HG03558 (cell line): ENCODE data around the gene NMB.
A peak's percentile ranks its signal among the peaks of the same experiment; 100 is the strongest.
"Not testable (repeated sequence)": the region's sequence is repeated elsewhere in the genome, so short reads cannot be mapped to it uniquely, and the experiment has no call there.

Source experiments
- ATAC-seq: cut with Tn5 transposase; IDR thresholded peaks from one replicate; pipeline ENCODE4 v1.9.1; 2021; ENCODE audit warnings: moderate number of reproducible peaks; ENCODE audit not compliant: unreplicated experiment; ENCODE audit errors: extremely low read depth

Gene NMB

DNA sequence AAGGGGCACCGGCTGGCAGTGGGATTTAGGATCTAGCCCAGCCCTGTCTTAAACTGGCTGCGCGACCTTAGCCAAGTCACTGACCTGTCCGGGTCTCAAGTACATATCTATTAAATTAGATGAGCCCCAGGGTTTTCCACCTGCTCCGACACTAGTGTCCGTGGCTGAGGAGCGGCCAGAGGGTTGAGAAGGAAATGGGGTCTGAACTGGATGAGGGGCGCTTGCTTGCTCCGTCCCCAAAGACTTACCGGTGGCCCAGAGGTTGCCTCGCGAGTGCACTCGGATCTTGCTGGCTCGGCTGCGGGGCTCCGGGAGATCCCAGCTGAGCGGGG is 285 bp downstream of the NMB start:
- ATAC-seq: no peak

DNA sequence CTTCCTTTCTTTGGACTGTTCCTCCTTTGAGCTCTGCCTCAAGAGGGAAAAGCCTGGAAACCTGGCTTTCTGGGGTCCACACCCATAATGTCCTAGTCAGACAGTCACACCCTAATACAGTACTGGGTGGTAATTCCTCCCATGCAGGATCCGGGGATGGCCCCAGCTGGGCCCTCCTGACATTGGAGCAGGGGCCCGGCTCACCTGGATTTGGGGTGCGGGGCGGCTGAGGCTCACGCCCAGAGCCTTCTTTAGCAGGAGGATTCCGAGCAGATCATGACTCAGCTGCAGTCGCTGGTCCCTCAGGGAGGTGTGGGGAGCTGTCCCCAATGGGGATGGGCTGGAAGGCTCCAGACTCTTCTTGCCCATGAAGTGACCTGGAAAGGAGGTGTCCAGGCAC is 1.0 kb downstream of the NMB start:
- no peak for ATAC-seq

DNA sequence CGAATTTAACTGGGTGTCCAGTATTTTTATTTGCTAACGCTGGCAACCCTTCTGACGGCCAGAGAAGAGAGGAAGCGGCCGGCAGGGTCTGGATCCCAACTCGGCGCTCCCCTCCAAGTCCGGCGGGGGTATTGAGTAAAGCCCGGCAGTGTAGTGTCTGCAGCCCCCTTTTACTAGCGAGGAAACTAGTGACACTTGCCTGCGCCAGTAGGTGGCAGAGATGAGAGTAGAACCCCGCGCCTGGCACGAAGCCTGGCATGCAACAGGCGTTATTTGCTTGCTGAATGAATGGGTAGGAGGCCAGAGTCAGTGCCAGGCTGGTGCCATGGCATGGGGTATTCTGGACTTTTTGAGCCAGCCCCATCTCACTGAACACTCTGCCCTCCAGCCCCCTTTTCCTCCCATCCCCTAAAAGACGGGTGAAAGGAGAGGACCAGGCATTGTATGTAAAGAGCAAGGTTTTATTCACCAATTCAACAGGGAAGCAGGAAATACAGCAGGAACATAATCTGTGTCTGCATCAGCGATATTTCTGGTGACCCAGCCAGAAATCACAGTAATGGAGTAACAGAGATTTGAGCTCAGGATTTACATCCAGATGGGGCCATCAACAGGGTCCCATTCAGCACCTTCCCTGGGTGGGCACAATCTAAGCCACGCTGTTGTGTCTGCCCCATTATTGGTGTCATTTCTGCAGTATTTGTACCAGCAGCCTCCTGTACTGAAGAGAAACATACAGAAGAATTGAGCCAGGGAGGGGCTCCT is 3.1 kb downstream of the NMB start:
- ATAC-seq: no peak

DNA sequence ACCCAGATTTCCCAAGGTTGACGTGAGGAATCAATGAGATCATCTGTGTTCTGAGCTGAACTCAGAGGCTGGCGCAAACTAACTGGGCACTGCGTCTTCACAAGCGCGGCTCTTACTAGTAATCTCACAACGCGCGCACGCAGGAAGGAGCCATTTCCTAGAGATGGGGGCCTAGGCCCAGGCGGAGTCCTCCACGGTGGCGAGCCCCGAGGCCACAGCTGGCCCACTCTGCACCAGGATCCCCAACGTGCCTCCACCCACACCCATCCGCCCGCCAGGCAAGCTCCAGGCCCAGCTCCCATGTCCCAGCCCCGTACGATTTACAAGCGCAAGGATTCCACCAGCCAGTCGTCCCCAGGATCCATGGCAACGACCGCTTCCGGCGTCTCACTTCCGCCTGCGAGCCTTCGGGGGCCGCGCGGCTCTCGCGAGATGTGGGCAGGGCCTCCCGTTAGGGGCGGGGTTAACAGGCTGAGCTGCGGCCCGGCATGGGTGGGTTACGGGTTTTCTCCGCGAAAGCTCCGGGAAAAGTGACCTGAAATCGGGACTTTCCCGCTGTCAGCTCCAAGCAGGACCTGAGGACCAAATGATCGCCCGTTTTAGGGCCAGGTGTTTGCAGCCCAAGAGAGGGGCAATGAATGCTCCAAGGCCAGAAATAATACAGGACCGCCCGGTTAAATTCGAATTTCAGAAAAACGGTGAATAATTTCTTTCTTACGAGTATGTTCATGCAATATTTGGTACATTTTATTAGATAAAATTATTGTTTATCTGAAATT is 3.9 kb downstream of the NMB start, which contains the start of gene WDR73:
Gene WDR73, minus strand, starts transcription at position 374 of the 779 bp plus-strand sequence. Its CDS starts 9 bp downstream, at position 365.
- ATAC-seq: peak; percentile 52

DNA sequence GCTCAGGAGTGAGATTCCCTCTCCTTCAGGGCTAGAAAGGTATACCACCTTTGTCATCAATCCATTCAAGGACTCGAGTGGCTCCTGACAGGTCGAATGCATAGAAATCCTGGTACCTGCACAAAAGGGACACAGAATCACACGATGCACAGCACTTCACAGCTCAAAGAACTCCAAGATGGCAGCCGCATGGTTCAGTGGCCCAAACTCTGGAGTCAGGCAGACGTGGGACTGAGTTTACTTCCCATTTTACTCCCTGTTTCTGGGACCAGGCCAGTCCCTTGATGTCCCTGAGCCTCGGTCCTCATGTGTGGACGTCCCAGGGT is 4.5 kb downstream of the NMB start:
- ATAC-seq: no peak

DNA sequence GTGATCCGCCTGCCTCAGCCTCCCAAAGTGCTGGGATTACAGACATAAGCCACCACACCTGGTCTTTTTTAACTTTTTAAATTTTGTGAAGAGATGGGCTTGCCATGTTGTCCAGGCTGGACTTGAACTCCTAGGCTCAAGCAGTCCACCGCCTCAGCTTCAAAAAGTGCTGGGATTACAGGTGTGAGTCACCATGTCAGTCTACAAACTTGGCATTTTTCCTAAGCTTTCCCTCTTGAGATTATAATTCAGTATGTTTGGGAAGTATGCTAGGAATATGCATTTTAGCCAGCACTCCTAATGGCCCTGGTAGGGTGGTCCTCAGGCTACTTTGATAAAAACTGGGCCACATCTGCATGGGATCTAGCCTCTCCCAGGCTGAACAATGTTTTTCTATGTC is 8.3 kb downstream of the NMB start:
- ATAC-seq: no peak

DNA sequence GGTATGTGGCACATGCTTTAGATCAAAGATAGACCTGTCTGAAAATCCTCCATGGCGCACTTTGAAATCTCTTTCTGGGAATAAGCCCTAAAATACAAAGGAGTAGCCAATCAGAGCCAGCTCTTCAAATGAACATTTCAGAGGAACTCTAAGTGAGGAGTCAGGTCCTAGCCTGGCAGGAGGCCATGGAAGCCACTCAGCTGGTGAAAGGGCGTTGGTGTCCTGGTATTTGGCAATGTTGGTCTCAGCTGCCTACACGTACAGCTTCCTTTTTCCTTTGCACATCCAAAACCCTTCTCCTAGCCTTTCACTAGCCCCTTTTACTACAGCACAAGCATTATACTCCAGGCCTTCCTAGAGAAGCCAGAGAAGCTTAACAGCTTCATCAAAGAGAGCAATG is 9.5 kb downstream of the NMB start:
- ATAC-seq: no peak

DNA sequence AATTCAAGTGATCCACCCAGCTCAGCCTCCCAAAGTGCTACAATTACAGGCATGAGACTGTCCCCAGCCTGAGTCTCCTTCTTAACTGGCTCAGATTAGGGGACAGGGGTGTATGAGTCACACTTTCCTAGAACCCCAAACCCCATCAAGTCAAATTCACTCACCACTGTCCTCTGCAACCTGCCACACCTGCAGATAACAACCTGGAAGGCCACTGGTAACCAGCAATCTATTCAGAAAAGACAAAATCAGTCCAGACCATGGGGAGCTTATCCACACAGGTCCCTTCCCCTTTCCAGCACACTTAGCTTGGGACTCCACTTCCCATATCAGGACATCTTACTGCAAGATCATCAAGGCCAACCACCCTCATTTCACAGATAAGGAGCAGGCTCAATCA is 10.3 kb downstream of the NMB start:
- ATAC-seq: no peak

DNA sequence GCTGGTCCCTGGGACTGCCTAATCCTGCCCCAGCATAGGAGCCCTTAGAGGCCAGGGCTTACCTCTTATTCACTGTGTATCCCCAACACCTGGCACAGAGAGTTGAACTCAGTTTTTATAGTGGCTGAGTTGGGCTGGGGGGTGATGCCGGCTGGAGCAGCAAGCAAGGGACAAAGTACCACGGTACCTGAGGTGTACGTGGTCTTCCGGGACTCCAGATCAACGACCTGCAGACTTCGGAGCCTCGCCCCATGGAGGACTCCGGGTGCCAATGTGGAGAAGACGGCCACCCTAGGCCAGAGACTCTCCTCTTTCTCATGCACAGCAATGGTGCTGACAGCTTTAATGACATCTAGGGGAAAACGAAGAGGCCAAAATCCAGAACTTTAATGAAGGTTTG is 12.0 kb downstream of the NMB start:
- no peak for ATAC-seq

DNA sequence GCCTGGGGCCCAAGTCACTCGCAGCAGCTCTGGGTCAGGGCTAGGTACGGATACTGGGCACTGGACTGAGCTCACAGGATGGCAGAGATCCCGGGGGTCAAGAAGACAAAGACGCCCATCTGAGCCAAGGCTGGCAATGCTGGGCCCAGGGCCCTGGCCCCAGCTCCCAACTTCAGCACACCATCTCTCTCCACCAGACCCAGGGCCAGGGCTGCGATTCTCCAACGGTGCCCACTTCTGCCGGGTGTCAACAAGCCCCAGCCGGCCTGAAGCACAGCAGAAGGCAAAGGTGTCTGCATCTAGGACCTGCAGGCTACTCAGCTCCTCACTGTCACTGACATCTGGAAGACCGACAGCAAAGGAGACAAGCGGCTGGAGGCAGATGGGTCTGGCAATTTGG is 12.5 kb downstream of the NMB start:
- no peak for ATAC-seq

DNA sequence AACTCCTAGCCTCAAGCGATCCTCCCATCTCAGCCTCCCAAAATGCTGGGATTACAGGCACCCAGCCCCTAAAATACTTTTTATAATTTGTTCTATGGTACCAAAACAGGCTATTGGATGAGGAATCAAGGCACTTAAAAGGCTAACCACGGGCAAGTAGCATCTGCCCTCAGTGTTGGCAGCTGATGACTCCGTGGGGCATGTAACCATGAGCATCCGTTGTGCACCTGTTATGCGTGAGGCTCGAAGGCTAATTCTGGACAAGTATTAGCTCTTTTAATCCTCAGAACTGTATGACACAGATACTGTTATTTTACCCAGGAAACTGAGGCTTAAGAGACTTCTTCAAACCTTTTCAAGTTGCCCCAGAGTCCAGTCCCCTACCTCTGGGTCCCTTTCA is 14.2 kb downstream of the NMB start:
- no peak for ATAC-seq

DNA sequence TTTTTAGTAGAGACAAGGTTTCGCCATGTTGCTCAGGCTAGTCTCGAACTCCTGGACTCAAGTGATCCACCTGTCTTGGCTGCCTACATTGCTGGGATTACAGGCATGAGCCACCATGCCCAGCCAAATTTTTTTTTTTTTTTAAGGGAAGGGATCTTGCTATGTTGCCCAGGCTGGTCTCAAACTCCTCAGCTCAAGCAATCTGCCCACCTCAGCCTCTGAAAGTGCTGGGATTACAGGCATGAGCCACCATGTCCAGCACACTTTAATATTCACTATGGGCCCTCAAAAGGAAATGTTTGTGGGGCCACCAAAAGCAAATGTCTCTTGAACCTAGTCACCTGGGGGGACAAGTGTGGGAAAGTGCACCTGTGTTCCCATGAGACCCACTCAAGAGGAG is 15.4 kb downstream of the NMB start:
- not testable (repeated sequence) for ATAC-seq

DNA sequence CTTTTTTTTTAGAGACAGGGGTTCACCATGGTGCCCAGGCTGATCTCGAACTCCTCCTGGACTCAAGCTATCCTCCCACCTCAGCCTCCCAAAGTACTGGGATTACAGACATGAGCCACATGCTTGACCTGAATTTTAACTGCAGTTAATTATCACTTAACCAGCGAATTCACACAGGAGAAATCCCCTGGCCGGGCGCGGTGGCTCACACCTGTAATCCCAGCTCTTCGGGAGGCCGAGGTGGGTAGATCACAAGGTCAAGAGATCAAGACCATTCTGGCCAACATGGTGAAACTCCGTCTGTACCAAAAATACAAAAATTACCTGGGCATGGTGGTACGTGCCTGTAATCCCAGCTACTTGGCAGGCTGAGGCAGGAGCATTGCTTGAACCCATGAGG is 16.1 kb downstream of the NMB start:
- ATAC-seq: not testable (repeated sequence)

DNA sequence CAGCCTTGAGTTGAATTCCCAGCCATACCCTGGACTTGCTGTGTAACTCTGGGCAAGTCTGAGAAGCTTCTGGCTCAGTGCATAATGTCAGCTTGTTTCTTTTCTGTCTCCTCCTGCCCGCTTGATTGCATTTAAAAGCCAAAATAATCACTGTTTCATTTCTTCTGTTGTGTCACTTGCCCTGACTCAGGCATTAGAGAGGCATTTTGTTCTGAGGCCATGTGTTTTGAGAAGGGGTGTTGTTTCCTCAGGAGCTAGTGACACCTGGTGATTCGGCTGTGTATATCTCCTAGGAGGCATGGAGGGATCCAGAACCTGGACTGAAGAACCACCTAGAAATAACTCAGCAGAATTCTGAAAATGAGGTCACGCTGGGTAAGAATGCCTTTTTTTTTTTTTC is 19.9 kb downstream of the NMB start:
- no peak for ATAC-seq

DNA sequence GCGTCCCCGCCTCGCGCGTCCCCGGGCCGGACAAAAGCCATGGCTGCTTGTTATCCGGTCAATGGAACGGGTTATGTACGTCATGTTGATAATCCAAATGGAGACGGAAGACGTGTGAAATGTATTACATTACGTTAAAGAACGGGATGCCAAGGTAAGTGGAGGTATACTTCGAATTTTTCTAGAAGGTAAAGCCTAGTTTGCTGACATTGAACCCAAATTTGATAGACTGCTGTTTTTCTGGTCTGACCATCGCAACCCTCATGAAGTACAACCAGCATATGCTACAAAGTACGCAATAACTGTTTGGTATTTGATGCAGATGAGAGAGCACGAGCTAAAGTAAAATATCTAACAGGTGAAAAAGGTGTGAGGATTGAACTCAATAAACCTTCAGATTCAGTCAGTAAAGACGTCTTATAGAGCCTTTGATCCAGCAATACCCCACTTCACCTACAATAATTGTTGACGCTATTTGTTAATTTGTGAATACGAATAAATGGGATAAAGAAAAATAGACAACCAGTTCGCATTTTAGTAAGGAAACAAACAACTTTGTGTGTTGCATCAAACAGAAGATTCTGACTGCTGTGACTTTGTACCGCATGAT is 23.7 kb downstream of the NMB start:
- no peak for ATAC-seq

DNA sequence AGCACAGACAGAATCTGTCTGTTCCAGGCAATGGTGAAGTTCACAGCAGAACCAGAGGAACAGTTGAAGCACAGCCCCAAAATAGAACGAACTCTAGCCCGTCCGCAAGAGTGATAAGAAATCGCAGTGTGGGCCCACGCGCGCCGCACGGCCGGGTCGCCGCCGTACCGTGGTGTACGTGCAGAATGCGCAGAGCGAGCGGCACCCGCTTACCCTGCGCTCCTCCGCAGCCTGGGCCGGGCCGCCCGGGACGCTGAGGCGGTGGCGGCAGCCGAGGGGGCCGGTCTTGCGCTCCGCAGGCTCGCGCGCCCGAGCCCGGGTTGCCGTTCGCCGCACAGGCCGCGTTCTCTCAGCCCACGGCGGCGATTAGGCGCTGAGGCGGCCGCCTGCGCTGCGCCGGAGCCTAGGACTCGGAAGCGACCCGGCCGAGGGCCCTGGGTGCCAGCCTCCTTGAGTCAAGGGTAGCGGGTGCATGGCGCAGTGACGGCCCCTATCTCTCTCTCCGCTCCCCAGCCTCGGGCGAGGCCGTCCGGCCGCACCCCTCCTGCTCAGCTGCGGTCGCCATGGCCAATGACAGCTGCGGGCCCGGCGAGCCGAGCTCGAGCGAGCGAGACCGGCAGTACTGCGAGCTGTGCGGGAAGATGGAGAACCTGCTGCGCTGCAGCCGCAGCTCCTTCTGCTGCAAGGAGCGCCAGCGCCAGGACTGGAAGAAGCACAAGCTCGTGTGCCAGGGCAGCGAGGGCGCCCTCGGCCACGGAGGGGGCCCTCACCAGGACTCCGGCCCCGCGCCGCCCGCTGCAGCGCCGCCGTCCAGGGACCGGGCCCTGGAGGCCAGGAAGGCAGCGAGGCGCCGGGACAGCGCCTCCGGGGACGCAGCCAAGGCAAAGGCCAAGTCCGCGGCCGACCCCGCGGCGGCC is 24.4 kb downstream of the NMB start:
- ATAC-seq: peak; percentile 24

DNA sequence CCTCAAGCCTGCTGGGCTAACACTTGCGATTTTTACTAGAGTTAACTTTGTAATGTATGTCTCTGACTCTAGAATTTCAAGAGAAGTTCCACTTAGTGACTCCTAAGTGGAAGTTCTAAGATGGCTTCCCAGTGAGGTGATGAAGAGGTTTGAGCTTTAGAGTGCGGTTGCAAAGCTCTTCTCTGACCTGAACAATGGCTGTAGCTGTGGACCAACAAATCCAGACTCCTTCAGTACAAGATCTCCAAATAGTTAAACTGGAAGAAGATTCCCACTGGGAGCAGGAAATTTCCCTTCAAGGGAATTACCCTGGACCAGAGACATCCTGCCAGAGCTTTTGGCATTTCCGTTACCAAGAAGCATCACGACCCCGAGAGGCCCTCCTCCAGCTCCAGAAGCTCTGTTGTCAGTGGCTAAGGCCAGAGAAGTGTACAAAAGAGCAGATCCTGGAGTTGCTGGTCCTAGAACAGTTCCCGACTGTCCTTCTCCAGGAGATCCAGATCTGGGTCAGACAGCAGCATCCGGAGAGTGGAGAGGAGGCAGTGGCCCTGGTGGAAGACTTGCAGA is 26.2 kb downstream of the NMB start:
- ATAC-seq: no peak

DNA sequence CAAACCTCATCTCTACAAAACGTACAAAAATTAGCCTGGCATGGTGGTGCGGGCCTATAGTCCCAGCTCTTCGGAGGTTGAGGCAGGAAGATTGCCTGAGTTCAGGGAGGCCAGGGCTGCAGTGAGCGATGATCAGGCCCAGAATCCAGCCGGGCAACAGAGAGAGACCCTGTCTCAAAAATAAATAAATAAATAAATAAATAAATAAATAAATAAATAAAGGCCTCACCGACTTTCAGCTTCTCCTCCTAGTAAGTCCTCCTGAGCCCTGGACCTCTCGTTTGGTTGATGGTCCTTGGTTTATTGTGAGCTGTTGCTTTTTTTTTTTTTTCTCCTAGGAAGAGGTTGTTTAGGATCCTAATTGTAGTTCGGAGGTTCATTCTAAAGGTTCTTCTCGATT is 29.0 kb downstream of the NMB start:
- no peak for ATAC-seq

DNA sequence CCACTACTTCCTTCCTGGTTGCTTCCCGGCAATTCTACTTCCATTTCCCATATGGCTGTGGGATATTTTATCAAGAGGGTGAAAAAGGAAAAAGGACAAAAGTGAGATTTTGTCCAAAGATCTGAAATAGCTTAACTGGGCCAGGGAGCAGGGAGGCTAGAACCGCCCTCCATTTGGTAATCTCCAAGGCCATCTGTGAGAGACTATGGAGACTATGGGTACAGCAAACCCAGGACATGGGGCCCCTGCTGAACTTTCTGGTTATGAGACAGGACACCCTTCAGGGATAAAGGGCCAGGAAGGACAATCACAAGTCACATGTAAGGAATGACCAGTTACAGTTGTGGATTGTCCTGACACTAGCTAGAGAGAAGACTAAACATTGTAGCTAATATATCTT is 32.9 kb downstream of the NMB start:
- no peak for ATAC-seq

DNA sequence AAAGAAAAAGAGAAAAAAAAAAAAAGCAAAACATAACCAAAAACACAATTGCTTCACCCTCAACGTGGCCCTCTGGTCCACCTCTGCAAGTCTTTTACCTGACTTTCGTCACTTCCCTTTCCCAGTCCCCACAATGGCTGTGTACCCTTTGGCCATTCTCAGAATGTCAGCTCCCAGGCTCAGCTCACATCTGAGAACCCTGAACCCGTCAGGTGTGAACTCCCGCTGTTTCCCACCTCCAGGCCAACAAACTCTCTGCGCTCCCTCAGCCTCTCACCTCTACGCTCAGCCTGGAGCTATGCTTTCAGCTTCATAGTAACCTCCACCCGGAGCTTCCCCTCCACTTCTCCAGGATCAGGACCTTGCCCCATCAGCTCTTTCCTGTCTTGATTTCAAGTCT is 33.6 kb downstream of the NMB start:
- no peak for ATAC-seq
